ENCODE data around the gene SLC6A6.

SLC6A6 gene

DNA sequence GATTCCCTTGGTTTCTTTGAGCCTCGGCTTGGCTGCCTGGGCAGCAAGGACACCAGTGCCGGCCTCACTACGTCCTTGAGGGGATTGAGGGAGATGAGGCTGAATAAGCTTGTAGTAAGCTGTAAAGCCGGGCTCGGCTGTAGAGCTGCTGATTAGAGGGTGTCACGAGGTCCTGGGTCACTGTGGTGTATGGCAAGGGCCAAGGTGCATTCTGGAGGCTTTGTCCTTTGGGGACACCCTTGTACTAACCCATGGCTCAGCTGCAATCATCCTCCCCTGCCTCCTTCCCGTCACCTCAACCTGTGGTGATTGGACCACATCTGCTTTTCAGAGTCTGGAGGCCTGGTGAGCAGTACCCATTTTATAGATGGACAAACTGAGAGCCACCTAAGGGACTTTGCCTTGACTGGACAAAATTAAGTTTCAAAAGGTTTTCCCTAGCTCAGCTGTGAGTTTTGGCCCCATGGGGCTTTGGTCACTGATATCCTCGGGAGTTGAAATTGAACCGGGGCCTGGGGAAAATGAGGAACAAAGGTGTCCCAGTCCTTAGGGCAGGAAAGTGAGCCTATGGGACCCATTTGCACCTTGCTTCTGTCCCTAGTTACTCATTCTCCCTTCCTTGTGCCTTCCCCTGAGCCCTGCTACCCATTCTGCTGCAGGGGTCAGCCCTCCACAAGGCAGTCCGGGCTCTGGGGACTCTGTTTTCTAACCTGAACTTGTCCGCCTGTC is 2.4 kb downstream of the SLC6A6 start:
- Histone ChIP-seq H3K4me3 (ENCODE audit: low read depth, low read length) (no peak overlapping the region), H3K27ac (no peak overlapping the region), H3K27me3 (ENCODE audit: control insufficient read depth, insufficient read depth, low read length) (no peaks in the 10 kb centered on the region), H3K9ac (no peak overlapping the region), H3K4me2 (ENCODE audit: low read length) (no peak overlapping the region), H3K4me1 (no peaks in the 10 kb centered on the region), H3K79me2 (no peaks in the 10 kb centered on the region), H3K36me3 (ENCODE audit: control insufficient read depth, insufficient read depth, low read length) (no peaks in the 10 kb centered on the region), H3K9me3 (ENCODE audit: control insufficient read depth, low read length) (no peaks in the 10 kb centered on the region), H2AFZ (no peak overlapping the region)
- TF ChIP-seq, protein P1, sequence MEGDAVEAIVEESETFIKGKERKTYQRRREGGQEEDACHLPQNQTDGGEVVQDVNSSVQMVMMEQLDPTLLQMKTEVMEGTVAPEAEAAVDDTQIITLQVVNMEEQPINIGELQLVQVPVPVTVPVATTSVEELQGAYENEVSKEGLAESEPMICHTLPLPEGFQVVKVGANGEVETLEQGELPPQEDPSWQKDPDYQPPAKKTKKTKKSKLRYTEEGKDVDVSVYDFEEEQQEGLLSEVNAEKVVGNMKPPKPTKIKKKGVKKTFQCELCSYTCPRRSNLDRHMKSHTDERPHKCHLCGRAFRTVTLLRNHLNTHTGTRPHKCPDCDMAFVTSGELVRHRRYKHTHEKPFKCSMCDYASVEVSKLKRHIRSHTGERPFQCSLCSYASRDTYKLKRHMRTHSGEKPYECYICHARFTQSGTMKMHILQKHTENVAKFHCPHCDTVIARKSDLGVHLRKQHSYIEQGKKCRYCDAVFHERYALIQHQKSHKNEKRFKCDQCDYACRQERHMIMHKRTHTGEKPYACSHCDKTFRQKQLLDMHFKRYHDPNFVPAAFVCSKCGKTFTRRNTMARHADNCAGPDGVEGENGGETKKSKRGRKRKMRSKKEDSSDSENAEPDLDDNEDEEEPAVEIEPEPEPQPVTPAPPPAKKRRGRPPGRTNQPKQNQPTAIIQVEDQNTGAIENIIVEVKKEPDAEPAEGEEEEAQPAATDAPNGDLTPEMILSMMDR (IDR thresholded peaks at IDR 0.05), result no peak

DNA sequence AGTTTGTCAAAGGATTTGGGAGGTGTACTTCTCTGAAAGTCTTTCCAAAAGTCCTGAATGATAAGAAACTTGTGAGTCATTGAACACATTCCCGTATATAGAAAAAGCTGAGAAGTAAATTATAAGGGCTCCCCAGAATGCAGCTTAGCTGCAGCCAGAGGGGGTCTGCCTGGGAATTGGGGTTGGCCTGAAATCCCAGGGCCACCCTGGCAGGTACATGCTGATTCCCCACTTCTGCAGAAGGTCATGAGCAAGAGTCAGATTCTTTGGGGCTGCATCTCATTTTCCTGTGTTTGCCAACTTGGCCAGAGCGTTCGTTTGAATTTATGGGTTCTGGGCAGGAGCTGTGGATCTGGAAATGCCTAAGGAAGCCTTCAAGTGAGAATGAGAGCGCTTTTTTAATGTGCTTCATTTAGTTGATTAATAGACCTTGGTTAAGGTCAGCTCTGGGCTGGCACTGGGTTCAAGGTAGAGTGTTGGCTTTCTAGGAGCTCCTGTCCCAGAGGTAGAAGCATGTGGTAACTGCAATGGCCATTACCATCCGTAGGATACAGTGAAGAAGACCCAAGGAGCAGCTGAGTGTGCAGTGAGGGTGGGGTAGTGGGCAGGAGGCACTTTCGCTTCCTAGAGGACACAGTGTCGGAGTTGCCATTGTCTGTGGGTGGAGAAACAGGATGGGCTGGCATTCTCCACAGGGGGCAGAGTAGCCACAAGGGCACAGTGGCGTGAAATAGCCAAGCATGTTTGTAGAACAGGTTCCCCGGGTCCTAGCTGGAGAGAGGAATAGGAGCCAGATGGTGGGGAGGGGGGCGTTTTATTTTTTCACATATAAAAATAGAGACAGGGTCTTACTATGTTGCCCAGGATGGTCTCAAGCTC is 3.2 kb downstream of the SLC6A6 start:
- Histone ChIP-seq H2AFZ (no peak overlapping the region), H3K4me3 (ENCODE audit: low read depth, low read length) (no peak overlapping the region), H3K36me3 (ENCODE audit: control insufficient read depth, insufficient read depth, low read length) (no peaks in the 10 kb centered on the region), H3K27me3 (ENCODE audit: control insufficient read depth, insufficient read depth, low read length) (no peaks in the 10 kb centered on the region), H3K27ac (no peak overlapping the region), H3K9ac (no peak overlapping the region), H3K4me2 (ENCODE audit: low read length) (no peak overlapping the region), H3K9me3 (ENCODE audit: control insufficient read depth, low read length) (no peaks in the 10 kb centered on the region), H3K79me2 (no peaks in the 10 kb centered on the region), H3K4me1 (no peaks in the 10 kb centered on the region)
- TF ChIP-seq, protein P1 (IDR thresholded peaks at IDR 0.05), result no peak

DNA sequence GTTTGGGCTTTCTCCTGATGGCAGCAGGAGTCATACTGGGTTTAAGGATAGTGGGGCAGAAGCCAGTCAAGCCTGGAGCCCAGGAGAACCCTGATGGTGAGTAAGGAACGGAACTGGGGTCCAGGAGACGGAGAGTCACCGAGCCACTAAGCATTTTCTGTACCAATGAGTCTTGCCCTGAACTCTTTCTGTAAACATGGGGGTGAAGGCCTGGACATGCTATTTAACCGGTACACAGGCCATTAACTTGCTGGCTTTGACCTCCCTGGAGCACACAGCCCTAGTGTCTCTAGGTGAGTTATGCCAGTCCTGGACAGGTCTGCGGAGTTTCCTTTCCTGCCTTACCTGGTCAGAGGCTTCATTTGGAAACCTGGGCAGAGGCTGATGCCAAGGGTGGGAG is 3.9 kb downstream of the SLC6A6 start:
- no peaks in the 10 kb centered on the region for H3K36me3 ChIP-seq (ENCODE audit: control insufficient read depth, insufficient read depth, low read length)
- H3K27me3 ChIP-seq (ENCODE audit: control insufficient read depth, insufficient read depth, low read length), result no peaks in the 10 kb centered on the region
- TF ChIP-seq, protein P1 (IDR thresholded peaks at IDR 0.05), result no peak
- H3K4me3 ChIP-seq (ENCODE audit: low read depth, low read length), result no peak overlapping the region
- H3K9ac ChIP-seq, result no peak overlapping the region
- no peaks in the 10 kb centered on the region for H3K9me3 ChIP-seq (ENCODE audit: control insufficient read depth, low read length)
- no peak overlapping the region for H3K4me2 ChIP-seq (ENCODE audit: low read length)
- H2AFZ ChIP-seq, result no peak overlapping the region
- no peaks in the 10 kb centered on the region for H3K79me2 ChIP-seq
- no peak overlapping the region for H3K27ac ChIP-seq
- H3K4me1 ChIP-seq, result no peaks in the 10 kb centered on the region

DNA sequence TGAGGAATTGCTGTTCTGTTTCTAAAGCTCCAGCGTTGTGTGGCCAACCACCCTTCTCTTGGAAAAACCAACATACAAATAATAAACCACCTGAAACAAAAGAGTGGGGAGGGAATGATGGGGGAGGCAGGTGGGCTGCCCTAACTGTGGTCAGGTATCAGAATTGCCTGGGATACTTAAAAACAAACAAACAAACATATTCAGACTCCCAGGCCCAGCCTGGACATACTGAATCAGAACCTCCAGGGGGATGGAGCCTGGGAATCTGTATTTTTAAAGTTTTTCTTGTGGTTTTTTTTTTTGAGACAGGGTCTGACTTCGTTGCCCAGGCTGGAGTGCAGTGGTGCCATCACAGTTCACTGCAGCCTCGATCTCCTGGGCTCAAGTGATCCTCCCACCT is 4.4 kb downstream of the SLC6A6 start:
- no peaks in the 10 kb centered on the region for H3K9me3 ChIP-seq (ENCODE audit: control insufficient read depth, low read length)
- no peaks in the 10 kb centered on the region for H3K4me1 ChIP-seq
- no peak overlapping the region for H3K4me3 ChIP-seq (ENCODE audit: low read depth, low read length)
- no peak overlapping the region for H3K4me2 ChIP-seq (ENCODE audit: low read length)
- TF ChIP-seq, protein P1 (IDR thresholded peaks at IDR 0.05), result no peak
- H3K79me2 ChIP-seq, result no peaks in the 10 kb centered on the region
- no peaks in the 10 kb centered on the region for H3K27me3 ChIP-seq (ENCODE audit: control insufficient read depth, insufficient read depth, low read length)
- H3K9ac ChIP-seq, result no peak overlapping the region
- H2AFZ ChIP-seq, result no peak overlapping the region
- H3K27ac ChIP-seq, result no peak overlapping the region
- H3K36me3 ChIP-seq (ENCODE audit: control insufficient read depth, insufficient read depth, low read length), result no peaks in the 10 kb centered on the region
